NCI-H524 treated with DMSO at 0.1 percent for 48 hours (cell line): ENCODE results near the gene PRR29.

Experiments used
- DNase-seq: peaks from one replicate; lab custom pipeline; 2025; lab: John Stamatoyannopoulos, UW

PRR29 gene

GRCh38 chr17:64042700-64043485, 44.7 kb downstream of the PRR29 start:
- DNase-seq = no peak

DNA sequence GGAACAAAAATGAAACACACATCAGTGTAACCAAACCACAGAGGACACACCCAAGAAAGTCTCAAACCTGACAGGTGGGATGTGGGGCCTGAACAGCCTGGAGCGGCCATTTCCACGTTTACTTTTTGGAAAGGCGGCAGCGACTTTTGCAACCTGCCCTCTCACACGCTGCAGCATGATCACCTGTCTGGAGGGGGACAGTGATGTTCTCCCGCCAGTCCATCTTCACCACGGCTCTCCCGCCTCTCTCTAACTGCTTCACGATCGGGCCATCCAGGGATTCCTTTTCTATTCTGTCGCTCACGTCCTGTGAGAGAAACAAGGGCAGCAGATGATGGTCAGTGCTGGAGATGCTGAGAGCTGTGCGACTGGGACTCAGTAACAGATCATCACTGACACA, 47.0 kb downstream of the PRR29 start:
- no peak for DNase-seq

DNA sequence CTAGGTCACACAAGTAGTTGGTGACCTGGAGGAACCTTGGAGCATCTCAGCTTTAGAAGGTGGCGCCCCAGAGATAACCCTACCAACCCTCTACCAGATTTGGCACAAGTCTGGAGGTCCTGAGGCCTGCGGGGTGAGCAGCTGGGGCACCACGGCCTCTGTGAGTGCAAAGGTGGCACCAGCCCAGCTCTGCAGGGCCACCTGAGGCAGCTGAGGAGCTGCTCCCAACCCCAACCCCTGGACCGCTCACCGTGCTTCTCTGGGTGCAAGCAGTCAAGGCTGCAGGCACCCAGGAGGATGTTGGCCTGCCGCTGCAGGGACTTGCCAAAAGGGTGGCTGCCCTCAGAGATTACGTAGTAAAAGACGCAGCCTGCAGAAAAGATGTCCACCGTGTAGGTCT, 50.7 kb downstream of the PRR29 start:
- DNase-seq = no peak

DNA sequence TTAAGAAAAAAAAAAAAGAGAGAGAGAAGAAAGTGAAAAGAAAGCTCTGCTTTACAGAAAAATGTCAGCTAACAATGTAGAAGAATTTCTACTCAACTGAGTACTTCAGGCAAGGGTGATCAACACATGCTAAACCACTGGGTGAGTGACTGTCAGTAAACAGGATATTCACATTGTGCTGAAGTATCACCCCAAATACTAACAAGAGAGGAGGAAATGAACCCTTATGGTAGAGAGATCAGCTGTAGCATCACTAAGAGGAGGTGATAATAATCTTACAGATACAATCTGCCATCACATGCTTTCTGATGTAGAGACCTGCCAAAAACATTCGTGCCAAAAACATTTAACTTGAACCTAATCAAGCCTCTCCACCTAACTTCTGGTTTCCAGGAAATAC, 53.0 kb downstream of the PRR29 start:
- DNase-seq = no peak

DNA sequence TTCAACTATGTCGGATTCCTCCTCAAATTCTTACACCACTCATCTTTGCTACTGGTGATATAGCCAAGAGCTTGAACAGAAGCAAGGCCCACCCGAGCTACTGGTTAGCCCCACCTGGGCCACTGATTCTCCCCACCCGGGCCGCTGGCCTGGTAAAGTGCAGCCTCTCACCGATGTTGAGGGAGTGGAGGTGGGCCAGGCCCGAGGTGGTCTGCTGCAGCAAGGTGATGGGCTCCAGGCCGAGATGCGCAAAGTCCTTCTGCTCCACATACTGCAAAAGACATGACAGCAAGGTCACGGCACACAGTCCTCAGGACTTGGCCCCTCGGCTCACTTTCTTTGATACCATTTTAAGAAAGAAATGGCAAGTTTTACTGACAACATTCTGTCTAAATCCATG, 55.0 kb downstream of the PRR29 start:
- no peak for DNase-seq
